WTC11 (cell line): ENCODE measurements around the gene OR8B2.

Source experiments
- ATF1 ChIP-seq: sonication (generic); formaldehyde crosslinking; IDR thresholded peaks from 2 replicates; pipeline ENCODE4 v1.8.1; 2023; ENCODE audit warnings: mild to moderate bottlenecking, moderate library complexity, missing genetic modification reagents
- GABPB1 ChIP-seq: sonication (generic); formaldehyde crosslinking; IDR thresholded peaks from 2 replicates; pipeline ENCODE4 v1.8.1; 2023; ENCODE audit warnings: mild to moderate bottlenecking, missing genetic modification reagents
- NR1H2 ChIP-seq: sonication (generic); formaldehyde crosslinking; IDR thresholded peaks from 2 replicates; pipeline ENCODE4 v1.9.0; 2021; ENCODE audit warnings: mild to moderate bottlenecking, moderate library complexity, missing genetic modification reagents
- TEAD4 ChIP-seq: sonication (generic); formaldehyde crosslinking; IDR thresholded peaks from 2 replicates; pipeline ENCODE4 v1.8.0; 2022; ENCODE audit warnings: mild to moderate bottlenecking, missing genetic modification reagents
- ZNF121 ChIP-seq: sonication (generic); formaldehyde crosslinking; IDR thresholded peaks from 2 replicates; pipeline ENCODE4 v1.8.0; 2023; ENCODE audit warnings: missing genetic modification reagents
- ZNF263 ChIP-seq: sonication (generic); formaldehyde crosslinking; IDR thresholded peaks from 2 replicates; pipeline ENCODE4 v1.8.1; 2022; ENCODE audit warnings: low read depth, mild to moderate bottlenecking, moderate library complexity, missing genetic modification reagents
- TF ChIP-seq, protein P1 (sequence below): fragments of 200-600 bp; IDR thresholded peaks from 2 replicates; pipeline ENCODE4 v1.8.0; 2022; ENCODE audit warnings: antibody characterized with exemption
- TF ChIP-seq, protein P2 (sequence below): sonication (generic); formaldehyde crosslinking; IDR thresholded peaks from 2 replicates; pipeline ENCODE4 v1.8.0; 2022; ENCODE audit warnings: mild to moderate bottlenecking, missing genetic modification reagents
- TF ChIP-seq, protein P3 (sequence below): fragments of 250-450 bp; sonication (Bioruptor Pico); IDR thresholded peaks from 2 replicates; pipeline ENCODE4 v2.1.2; 2022; ENCODE audit warnings: mild to moderate bottlenecking, moderate library complexity
- TF ChIP-seq, protein P4 (sequence below): sonication (generic); formaldehyde crosslinking; IDR thresholded peaks from 2 replicates; pipeline ENCODE4 v1.8.0; 2022; ENCODE audit warnings: mild to moderate bottlenecking, missing genetic modification reagents
- TF ChIP-seq, protein P5 (sequence below): sonication (generic); formaldehyde crosslinking; IDR thresholded peaks from 2 replicates; pipeline ENCODE4 v1.8.1; 2023; ENCODE audit warnings: mild to moderate bottlenecking, missing genetic modification reagents, moderate library complexity

- TF ChIP-seq ATF1 (CRISPR knock-in tag) (no peak), NR1H2 (CRISPR knock-in tag) (no peak), ZNF121 (CRISPR knock-in tag) (no peak), ZNF263 (no peak), GABPB1 (CRISPR knock-in tag) (no peak), TEAD4 (CRISPR knock-in tag) (no peak)
- TF ChIP-seq, protein P1, sequence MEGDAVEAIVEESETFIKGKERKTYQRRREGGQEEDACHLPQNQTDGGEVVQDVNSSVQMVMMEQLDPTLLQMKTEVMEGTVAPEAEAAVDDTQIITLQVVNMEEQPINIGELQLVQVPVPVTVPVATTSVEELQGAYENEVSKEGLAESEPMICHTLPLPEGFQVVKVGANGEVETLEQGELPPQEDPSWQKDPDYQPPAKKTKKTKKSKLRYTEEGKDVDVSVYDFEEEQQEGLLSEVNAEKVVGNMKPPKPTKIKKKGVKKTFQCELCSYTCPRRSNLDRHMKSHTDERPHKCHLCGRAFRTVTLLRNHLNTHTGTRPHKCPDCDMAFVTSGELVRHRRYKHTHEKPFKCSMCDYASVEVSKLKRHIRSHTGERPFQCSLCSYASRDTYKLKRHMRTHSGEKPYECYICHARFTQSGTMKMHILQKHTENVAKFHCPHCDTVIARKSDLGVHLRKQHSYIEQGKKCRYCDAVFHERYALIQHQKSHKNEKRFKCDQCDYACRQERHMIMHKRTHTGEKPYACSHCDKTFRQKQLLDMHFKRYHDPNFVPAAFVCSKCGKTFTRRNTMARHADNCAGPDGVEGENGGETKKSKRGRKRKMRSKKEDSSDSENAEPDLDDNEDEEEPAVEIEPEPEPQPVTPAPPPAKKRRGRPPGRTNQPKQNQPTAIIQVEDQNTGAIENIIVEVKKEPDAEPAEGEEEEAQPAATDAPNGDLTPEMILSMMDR, result no peak
- TF ChIP-seq, protein P2, sequence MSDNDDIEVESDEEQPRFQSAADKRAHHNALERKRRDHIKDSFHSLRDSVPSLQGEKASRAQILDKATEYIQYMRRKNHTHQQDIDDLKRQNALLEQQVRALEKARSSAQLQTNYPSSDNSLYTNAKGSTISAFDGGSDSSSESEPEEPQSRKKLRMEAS (CRISPR knock-in tag), result no peak
- TF ChIP-seq, protein P3, sequence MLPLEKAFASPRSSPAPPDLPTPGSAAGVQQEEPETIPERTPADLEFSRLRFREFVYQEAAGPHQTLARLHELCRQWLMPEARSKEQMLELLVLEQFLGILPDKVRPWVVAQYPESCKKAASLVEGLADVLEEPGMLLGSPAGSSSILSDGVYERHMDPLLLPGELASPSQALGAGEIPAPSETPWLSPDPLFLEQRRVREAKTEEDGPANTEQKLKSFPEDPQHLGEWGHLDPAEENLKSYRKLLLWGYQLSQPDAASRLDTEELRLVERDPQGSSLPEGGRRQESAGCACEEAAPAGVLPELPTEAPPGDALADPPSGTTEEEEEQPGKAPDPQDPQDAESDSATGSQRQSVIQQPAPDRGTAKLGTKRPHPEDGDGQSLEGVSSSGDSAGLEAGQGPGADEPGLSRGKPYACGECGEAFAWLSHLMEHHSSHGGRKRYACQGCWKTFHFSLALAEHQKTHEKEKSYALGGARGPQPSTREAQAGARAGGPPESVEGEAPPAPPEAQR, result no peak
- TF ChIP-seq, protein P4, sequence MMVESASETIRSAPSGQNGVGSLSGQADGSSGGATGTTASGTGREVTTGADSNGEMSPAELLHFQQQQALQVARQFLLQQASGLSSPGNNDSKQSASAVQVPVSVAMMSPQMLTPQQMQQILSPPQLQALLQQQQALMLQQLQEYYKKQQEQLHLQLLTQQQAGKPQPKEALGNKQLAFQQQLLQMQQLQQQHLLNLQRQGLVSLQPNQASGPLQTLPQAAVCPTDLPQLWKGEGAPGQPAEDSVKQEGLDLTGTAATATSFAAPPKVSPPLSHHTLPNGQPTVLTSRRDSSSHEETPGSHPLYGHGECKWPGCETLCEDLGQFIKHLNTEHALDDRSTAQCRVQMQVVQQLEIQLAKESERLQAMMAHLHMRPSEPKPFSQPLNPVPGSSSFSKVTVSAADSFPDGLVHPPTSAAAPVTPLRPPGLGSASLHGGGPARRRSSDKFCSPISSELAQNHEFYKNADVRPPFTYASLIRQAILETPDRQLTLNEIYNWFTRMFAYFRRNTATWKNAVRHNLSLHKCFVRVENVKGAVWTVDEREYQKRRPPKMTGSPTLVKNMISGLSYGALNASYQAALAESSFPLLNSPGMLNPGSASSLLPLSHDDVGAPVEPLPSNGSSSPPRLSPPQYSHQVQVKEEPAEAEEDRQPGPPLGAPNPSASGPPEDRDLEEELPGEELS (CRISPR knock-in tag), result no peak
- TF ChIP-seq, protein P5, sequence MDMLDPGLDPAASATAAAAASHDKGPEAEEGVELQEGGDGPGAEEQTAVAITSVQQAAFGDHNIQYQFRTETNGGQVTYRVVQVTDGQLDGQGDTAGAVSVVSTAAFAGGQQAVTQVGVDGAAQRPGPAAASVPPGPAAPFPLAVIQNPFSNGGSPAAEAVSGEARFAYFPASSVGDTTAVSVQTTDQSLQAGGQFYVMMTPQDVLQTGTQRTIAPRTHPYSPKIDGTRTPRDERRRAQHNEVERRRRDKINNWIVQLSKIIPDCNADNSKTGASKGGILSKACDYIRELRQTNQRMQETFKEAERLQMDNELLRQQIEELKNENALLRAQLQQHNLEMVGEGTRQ (CRISPR knock-in tag), result no peak
Observed at GRCh38 chr11:124346311-124346955, 37.9 kb downstream of the OR8B2 start.
